ENCODE measurements around the gene MORC3. TPM values are rescaled to one million over a fixed set of nuclear protein-coding genes. Genes with fewer than 3 reads are reported as not detected.
"Not testable (repeated sequence)": the region's sequence is repeated elsewhere in the genome, so short reads cannot be mapped to it uniquely, and the experiment has no call there.

Gene MORC3
- total and polyA plus RNA-seq, 2 donors (not counting 1 experiment from before 2014, with no cell fraction given) = 24.4 to 51.7 TPM

DNA sequence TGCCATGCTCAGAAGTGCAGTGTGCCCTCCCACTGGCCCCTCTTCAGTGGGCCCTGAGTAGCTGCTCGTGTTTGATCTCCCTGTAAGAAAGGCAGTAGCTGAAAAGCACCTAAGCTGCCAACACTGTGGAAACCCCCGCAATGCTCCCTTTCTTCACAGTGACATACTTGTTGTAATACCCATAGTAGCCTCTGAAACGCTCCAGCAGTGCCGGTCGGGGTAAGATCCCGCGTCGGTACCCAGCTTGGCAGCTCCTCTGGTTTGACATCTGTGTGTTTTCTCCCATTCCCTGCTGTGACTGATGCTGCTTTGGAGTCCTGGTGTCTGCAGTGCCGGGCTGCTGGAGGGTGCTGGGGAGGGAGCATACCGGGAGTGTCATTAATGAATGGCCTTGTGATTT is 68.8 kb downstream of the MORC3 start:
- Histone ChIP-seq H3K4me1 (ENCODE audit: control insufficient read depth, extremely low read depth, insufficient read depth, low read length) (peaks cover 2% of the 10 kb centered on the region), H3K27ac (ENCODE audit: insufficient read depth, low read length) (no peak overlapping the region), H3K36me3 (ENCODE audit: control insufficient read depth, insufficient read depth, low read length) (no peaks in the 10 kb centered on the region), H3K4me3 (replicated peaks in 1 of 4; ENCODE audit: control extremely low read depth in 1 of 4, insufficient read depth in 1 of 4, low read depth in 3 of 4, low read length in 4 of 4) (no peak overlapping the region), H3K9ac (ENCODE audit: insufficient read depth, low read length) (no peak overlapping the region), H4K20me1 (ENCODE audit: control insufficient read depth, extremely low read depth, insufficient read depth, low read length) (no peaks in the 10 kb centered on the region), H2AFZ (ENCODE audit: low read length) (peak overlapping the region; percentile 35), H3K27me3 (ENCODE audit: control insufficient read depth, insufficient read depth, low read length) (no peaks in the 10 kb centered on the region), H3K79me2 (ENCODE audit: control insufficient read depth, insufficient read depth, low read length) (no peaks in the 10 kb centered on the region), H3K9me3 (ENCODE audit: control insufficient read depth, insufficient read depth, low read depth, low read length) (no peaks in the 10 kb centered on the region), H3K4me2 (ENCODE audit: extremely low read depth, insufficient read depth, low read length) (peak overlapping the region; percentile 25)
- TF ChIP-seq, protein P1, sequence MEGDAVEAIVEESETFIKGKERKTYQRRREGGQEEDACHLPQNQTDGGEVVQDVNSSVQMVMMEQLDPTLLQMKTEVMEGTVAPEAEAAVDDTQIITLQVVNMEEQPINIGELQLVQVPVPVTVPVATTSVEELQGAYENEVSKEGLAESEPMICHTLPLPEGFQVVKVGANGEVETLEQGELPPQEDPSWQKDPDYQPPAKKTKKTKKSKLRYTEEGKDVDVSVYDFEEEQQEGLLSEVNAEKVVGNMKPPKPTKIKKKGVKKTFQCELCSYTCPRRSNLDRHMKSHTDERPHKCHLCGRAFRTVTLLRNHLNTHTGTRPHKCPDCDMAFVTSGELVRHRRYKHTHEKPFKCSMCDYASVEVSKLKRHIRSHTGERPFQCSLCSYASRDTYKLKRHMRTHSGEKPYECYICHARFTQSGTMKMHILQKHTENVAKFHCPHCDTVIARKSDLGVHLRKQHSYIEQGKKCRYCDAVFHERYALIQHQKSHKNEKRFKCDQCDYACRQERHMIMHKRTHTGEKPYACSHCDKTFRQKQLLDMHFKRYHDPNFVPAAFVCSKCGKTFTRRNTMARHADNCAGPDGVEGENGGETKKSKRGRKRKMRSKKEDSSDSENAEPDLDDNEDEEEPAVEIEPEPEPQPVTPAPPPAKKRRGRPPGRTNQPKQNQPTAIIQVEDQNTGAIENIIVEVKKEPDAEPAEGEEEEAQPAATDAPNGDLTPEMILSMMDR (conservative IDR thresholded peaks at IDR 0.05 in 1 of 2, IDR thresholded peaks at IDR 0.05 in 1 of 2; ENCODE audit: low read depth in 1 of 2, low read length in 2 of 2) = peak in 1 of 2 donors; percentile 45
- TF ChIP-seq EZH2 (IDR thresholded peaks at IDR 0.05; ENCODE audit: low read length, missing control alignments) = no peak
- peak; percentile 35 to 75 for DNase-seq (ENCODE audit: low read depth in 2 of 2)

DNA sequence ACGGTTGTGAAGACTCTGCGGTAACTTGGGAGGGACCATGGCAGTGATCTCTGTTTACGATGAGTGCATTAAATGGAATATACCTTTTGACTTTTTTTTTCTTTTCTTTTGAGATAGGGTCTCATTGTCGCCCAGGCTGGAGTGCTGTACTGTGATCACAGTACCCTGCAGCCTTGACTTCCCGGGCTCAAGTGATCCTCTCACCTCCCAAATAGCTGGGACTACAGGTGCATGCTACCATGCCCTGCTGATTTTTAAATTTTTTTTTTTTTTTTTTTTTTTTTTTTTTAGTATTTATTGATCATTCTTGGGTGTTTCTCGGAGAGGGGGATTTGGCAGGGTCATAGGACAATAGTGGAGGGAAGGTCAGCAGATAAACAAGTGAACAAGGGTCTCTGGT is 71.7 kb downstream of the MORC3 start:
- not testable (repeated sequence) for H3K9me3 ChIP-seq (ENCODE audit: control insufficient read depth, insufficient read depth, low read depth, low read length); DNase-seq (ENCODE audit: low read depth in 2 of 2); H2AFZ ChIP-seq (ENCODE audit: low read length); H4K20me1 ChIP-seq (ENCODE audit: control insufficient read depth, extremely low read depth, insufficient read depth, low read length); H3K79me2 ChIP-seq (ENCODE audit: control insufficient read depth, insufficient read depth, low read length); H3K27ac ChIP-seq (ENCODE audit: insufficient read depth, low read length); H3K4me2 ChIP-seq (ENCODE audit: extremely low read depth, insufficient read depth, low read length); H3K4me3 ChIP-seq (replicated peaks in 1 of 4; ENCODE audit: control extremely low read depth in 1 of 4, insufficient read depth in 1 of 4, low read depth in 3 of 4, low read length in 4 of 4); H3K27me3 ChIP-seq (ENCODE audit: control insufficient read depth, insufficient read depth, low read length); H3K9ac ChIP-seq (ENCODE audit: insufficient read depth, low read length); H3K36me3 ChIP-seq (ENCODE audit: control insufficient read depth, insufficient read depth, low read length); H3K4me1 ChIP-seq (ENCODE audit: control insufficient read depth, extremely low read depth, insufficient read depth, low read length)

DNA sequence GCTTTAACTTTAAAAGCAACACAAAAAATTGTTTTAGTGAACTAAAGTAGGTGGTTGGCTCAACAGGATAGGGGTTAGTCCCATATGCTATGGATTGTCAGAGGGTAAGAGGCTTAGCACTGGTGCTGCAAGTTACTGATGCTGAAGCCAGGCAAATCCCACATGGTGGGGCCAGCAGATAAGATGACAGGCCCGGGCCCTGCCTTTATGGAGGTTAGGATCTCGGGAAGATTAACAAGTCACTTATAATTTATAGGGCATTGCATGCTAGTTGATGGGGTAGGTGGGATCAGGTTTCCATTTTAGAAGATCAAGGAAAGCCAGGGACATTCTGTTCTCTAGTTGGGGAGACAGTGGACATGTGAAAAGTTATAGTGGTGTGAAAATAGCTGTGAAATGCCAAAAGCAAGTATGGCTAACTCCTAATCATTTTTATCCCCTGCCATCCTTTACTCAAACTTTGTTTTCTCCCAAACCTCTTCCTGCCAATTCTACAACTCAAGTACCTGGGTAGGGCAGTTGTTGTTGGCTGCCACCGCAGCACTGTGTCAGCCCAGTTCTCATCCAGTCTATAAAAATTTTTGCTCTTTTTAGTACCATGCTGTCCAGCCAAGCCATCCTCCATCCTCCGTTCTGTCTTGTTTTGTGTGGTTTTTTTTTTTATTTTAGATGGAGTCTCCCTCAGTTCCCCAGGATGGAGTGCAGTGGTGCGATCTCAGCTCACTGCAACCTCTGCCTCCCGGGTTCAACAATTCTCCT is 75.5 kb downstream of the MORC3 start:
- Histone ChIP-seq H3K4me3 (replicated peaks in 1 of 4; ENCODE audit: control extremely low read depth in 1 of 4, insufficient read depth in 1 of 4, low read depth in 3 of 4, low read length in 4 of 4) (no peak overlapping the region), H3K79me2 (ENCODE audit: control insufficient read depth, insufficient read depth, low read length) (no peaks in the 10 kb centered on the region), H3K36me3 (ENCODE audit: control insufficient read depth, insufficient read depth, low read length) (peaks cover 3% of the 10 kb centered on the region), H3K9ac (ENCODE audit: insufficient read depth, low read length) (no peak overlapping the region), H2AFZ (ENCODE audit: low read length) (no peak overlapping the region), H3K9me3 (ENCODE audit: control insufficient read depth, insufficient read depth, low read depth, low read length) (no peaks in the 10 kb centered on the region), H3K27ac (ENCODE audit: insufficient read depth, low read length) (no peak overlapping the region), H3K4me1 (ENCODE audit: control insufficient read depth, extremely low read depth, insufficient read depth, low read length) (no peaks in the 10 kb centered on the region), H3K27me3 (ENCODE audit: control insufficient read depth, insufficient read depth, low read length) (no peaks in the 10 kb centered on the region), H3K4me2 (ENCODE audit: extremely low read depth, insufficient read depth, low read length) (no peak overlapping the region), H4K20me1 (ENCODE audit: control insufficient read depth, extremely low read depth, insufficient read depth, low read length) (no peaks in the 10 kb centered on the region)
- TF ChIP-seq EZH2 (IDR thresholded peaks at IDR 0.05; ENCODE audit: low read length, missing control alignments) = no peak
- TF ChIP-seq, protein P1 (conservative IDR thresholded peaks at IDR 0.05 in 1 of 2, IDR thresholded peaks at IDR 0.05 in 1 of 2; ENCODE audit: low read depth in 1 of 2, low read length in 2 of 2) = no peak
- no peak for DNase-seq (ENCODE audit: low read depth in 2 of 2)
